PC-9 (cell line): Measurements from ENCODE around the gene CDH13. TPM values are rescaled to one million over a fixed set of nuclear protein-coding genes. Genes with fewer than 3 reads are reported as not detected.

Source experiments
- BruUV-seq: library from RNA; stranded (reverse); fragments of 400-500 nt; replicated peaks from 2 replicates; lab custom pipeline; 2021; lab: Mats Ljungman, UMichigan
- CTCF ChIA-PET: fragments of 300-600 bp; sonication (Branson Sonifier 250); formaldehyde crosslinking; loops from one replicate; lab custom pipeline; 2022; ENCODE audit warnings: antibody characterized with exemption; lab: Charles Lee
- POLR2A ChIA-PET: fragments of 300-600 bp; sonication (Branson Sonifier 250); formaldehyde crosslinking; loops from one replicate; lab custom pipeline; 2022; ENCODE audit warnings: antibody characterized with exemption; ENCODE audit not compliant: unreplicated experiment; lab: Charles Lee
- DNase-seq, 2 experiments: peaks; one replicate each; pipeline versions ENCODE4 v3.0.0 to v3.0.0-alpha.2; 2015 to 2022; ENCODE audit warnings: mixed read lengths in 1 of 2
- H2AFZ ChIP-seq: fragments of 200-600 bp; sonication (generic); 2 replicates; pipeline ENCODE4 v1.8.1; 2017; ENCODE audit warnings: antibody characterized with exemption
- H3F3A ChIP-seq: fragments of 200-600 bp; sonication (generic); 2 replicates; pipeline ENCODE4 v1.8.1; 2017; ENCODE audit warnings: antibody characterized with exemption, mild to moderate bottlenecking, low read depth; ENCODE audit not compliant: insufficient read depth
- H3K27ac ChIP-seq: fragments of 200-600 bp; sonication (generic); 2 replicates; pipeline ENCODE4 v1.6.1; 2016; ENCODE audit warnings: mixed run types
- H3K27me3 ChIP-seq: fragments of 200-600 bp; sonication (generic); 2 replicates; pipeline ENCODE4 v1.6.1; 2016; ENCODE audit warnings: low read depth, mixed run types; ENCODE audit not compliant: insufficient read depth
- H3K36me3 ChIP-seq: fragments of 200-600 bp; sonication (generic); 2 replicates; pipeline ENCODE4 v1.6.1; 2016; ENCODE audit warnings: low read depth, mixed run types
- H3K4me1 ChIP-seq: fragments of 200-600 bp; sonication (generic); replicated peaks from 2 replicates; pipeline ENCODE4 v1.6.1; 2016; ENCODE audit warnings: mixed run types; ENCODE audit not compliant: insufficient read depth
- H3K4me2 ChIP-seq: fragments of 200-600 bp; sonication (generic); 2 replicates; pipeline ENCODE4 v1.6.1; 2017; ENCODE audit warnings: mixed run types
- H3K4me3 ChIP-seq: fragments of 200-600 bp; sonication (generic); 2 replicates; pipeline ENCODE4 v1.6.1; 2016; ENCODE audit warnings: mixed run types
- H3K79me2 ChIP-seq: fragments of 200-600 bp; sonication (generic); 2 replicates; pipeline ENCODE4 v1.6.1; 2017; ENCODE audit warnings: low read depth, mixed run types
- H3K9me2 ChIP-seq: fragments of 200-600 bp; sonication (generic); 2 replicates; pipeline ENCODE4 v1.8.1; 2017; ENCODE audit warnings: mild to moderate bottlenecking; ENCODE audit not compliant: insufficient read depth
- H3K9me3 ChIP-seq: fragments of 200-600 bp; sonication (generic); 2 replicates; pipeline ENCODE4 v1.8.1; 2016; ENCODE audit warnings: low read depth; ENCODE audit not compliant: insufficient read depth
- H4K20me1 ChIP-seq: fragments of 200-600 bp; sonication (generic); 2 replicates; pipeline ENCODE4 v1.8.1; 2017; ENCODE audit not compliant: insufficient read depth
- CTCF ChIP-seq: fragments of 200-600 bp; sonication (generic); conservative IDR thresholded peaks from 2 replicates; pipeline ENCODE4 v1.6.1; 2017; ENCODE audit warnings: mixed run types, antibody characterized with exemption, mild to moderate bottlenecking, moderate library complexity
- EZH2 ChIP-seq: fragments of 200-600 bp; sonication (generic); IDR thresholded peaks from 2 replicates; pipeline ENCODE4 v1.8.0; 2017; ENCODE audit warnings: antibody characterized with exemption, low read depth
- intact Hi-C: fragments of 100-400 bp; cut with micrococcal nuclease; formaldehyde crosslinking; loops from one replicate; pipeline ENCODE4 v1.10.0; 2022; ENCODE audit not compliant: unreplicated experiment
- total RNA-seq: library from RNA; stranded (reverse); gene quantifications from 2 replicates; pipeline ENCODE4 v1.2.3, GENCODE V29; 2021

Gene CDH13
- total RNA-seq, 1 experiment from 2014 or later, result 0.24 TPM

- Histone ChIP-seq H3K9me3 (no peaks in the 10 kb centered on the region), H2AFZ (no peak overlapping the region), H3K36me3 (no peaks in the 10 kb centered on the region), H3K4me2 (no peak overlapping the region), H3K27ac (no peak overlapping the region), H3K4me3 (no peak overlapping the region), H3F3A (no peaks in the 10 kb centered on the region), H3K79me2 (no peaks in the 10 kb centered on the region), H3K27me3 (no peaks in the 10 kb centered on the region; the same call in 1 of the 2 replicates), H3K9me2 (no peaks in the 10 kb centered on the region), H4K20me1 (no peaks in the 10 kb centered on the region; the same call in 1 of the 2 replicates), H3K4me1 (no peaks in the 10 kb centered on the region)
- ChIA-PET CTCF (no interaction called here), POLR2A (no interaction called here)
- intact Hi-C loops, result no loop called here
- DNase-seq, result no peak
- TF ChIP-seq EZH2 (no peak), CTCF (no peak)
- BruUV-seq, result no TSS peak
These were observed 179.1 kb downstream of the CDH13 start for GRCh38 chr16:82805866-82806265.

- no peaks in the 10 kb centered on the region for H3K9me3 ChIP-seq
- H4K20me1 ChIP-seq, result no peaks in the 10 kb centered on the region; the same call in 1 of the 2 replicates
- no peak overlapping the region for H3K4me2 ChIP-seq
- no peaks in the 10 kb centered on the region for H3K36me3 ChIP-seq
- intact Hi-C loops, result no loop called here
- CTCF ChIA-PET, result no interaction called here
- TF ChIP-seq CTCF (no peak), EZH2 (no peak)
- no peak overlapping the region for H3K27ac ChIP-seq
- no peaks in the 10 kb centered on the region; the same call in 1 of the 2 replicates for H3K27me3 ChIP-seq
- no peak for DNase-seq
- no peak overlapping the region for H2AFZ ChIP-seq
- H3K79me2 ChIP-seq, result no peaks in the 10 kb centered on the region
- POLR2A ChIA-PET, result no interaction called here
- H3K4me1 ChIP-seq, result no peaks in the 10 kb centered on the region
- no peaks in the 10 kb centered on the region for H3K9me2 ChIP-seq
- BruUV-seq, result no TSS peak
- H3F3A ChIP-seq, result no peaks in the 10 kb centered on the region
- no peak overlapping the region for H3K4me3 ChIP-seq
These were observed 180.5 kb downstream of the CDH13 start for GRCh38 chr16:82807311-82807710.

DNA sequence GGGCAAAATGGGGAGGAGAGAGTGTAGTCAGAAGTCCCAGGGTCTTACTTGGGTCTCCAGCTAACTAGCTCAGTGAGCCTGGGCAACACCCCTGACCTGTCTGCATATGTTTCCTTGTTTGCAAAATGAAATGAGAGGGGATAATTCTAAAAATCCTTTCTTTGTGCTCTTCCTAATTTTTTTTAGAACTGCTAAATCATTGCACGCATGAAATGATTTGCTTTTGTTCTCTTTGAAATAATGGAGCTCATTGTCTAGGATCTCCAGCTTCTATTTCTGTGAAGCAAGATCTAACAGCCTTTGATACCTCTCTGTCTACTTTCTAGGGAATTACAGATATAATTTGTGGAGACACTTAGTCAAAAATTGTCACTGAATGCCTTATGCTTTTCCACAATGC lies 181.3 kb downstream of the CDH13 start:
- H3K4me2 ChIP-seq, result no peak overlapping the region
- no peaks in the 10 kb centered on the region for H3K9me2 ChIP-seq
- H4K20me1 ChIP-seq, result no peaks in the 10 kb centered on the region; the same call in 1 of the 2 replicates
- H2AFZ ChIP-seq, result no peak overlapping the region
- no peaks in the 10 kb centered on the region for H3K36me3 ChIP-seq
- intact Hi-C loops, result no loop called here
- DNase-seq, result no peak
- ChIA-PET POLR2A (no interaction called here), CTCF (no interaction called here)
- no peak for TF ChIP-seq CTCF
- TF ChIP-seq EZH2, result no peak
- no peaks in the 10 kb centered on the region; the same call in 1 of the 2 replicates for H3K27me3 ChIP-seq
- H3K9me3 ChIP-seq, result no peaks in the 10 kb centered on the region
- no peaks in the 10 kb centered on the region for H3K4me1 ChIP-seq
- no TSS peak for BruUV-seq
- no peaks in the 10 kb centered on the region for H3K79me2 ChIP-seq
- no peak overlapping the region for H3K27ac ChIP-seq
- H3K4me3 ChIP-seq, result no peak overlapping the region
- H3F3A ChIP-seq, result no peaks in the 10 kb centered on the region
